ENCODE results near the gene FBN1. TPM values are rescaled to one million over a fixed set of nuclear protein-coding genes. Genes with fewer than 3 reads are reported as not detected.

The FBN1 gene
- total and polyA plus RNA-seq, 2 donors (not counting 3 experiments of a cell fraction or from before 2014, with no cell fraction given) = 107 to 111 TPM

- H3K9me1 ChIP-seq (replicated peaks; ENCODE audit: control insufficient read depth, extremely low read depth, insufficient read depth, low read length) = no peaks in the 10 kb centered on the region
- ChIA-PET POLR2A (no interaction called here), CTCF (interaction anchor here (1.0 kb wide), 1 partner anchor 16 kb away, joined by 5 read pairs; no protein-coding TSS in a partner anchor)
- intact Hi-C loops (cut with micrococcal nuclease) (no loop called here), dilution Hi-C loops (cut with MboI; ENCODE audit: extremely low pct_ligation_motif_present, low sequenced_read_pairs) (no loop called here)
- no peaks in the 10 kb centered on the region for H3K27me3 ChIP-seq (ENCODE audit: control insufficient read depth in 2 of 2, insufficient read depth in 2 of 2, low read length in 2 of 2)
- BruUV-seq (replicated peaks) = no TSS peak
- H3K9me3 ChIP-seq (replicated peaks; ENCODE audit: control insufficient read depth, insufficient read depth, low read length) = no peaks in the 10 kb centered on the region
- H3K4me3 ChIP-seq (replicated peaks in 1 of 3; ENCODE audit: insufficient read depth in 1 of 3, low read depth in 1 of 3, low read length in 3 of 3) = no peak overlapping the region
- no peaks in the 10 kb centered on the region for H3K36me3 ChIP-seq (ENCODE audit: control insufficient read depth in 2 of 2, extremely low read depth in 1 of 2, insufficient read depth in 2 of 2, low read length in 2 of 2)
- H3K27ac ChIP-seq (ENCODE audit: insufficient read depth, low read depth, low read length) = no peak overlapping the region
- H3K4me2 ChIP-seq (ENCODE audit: insufficient read depth, low read length) = no peak overlapping the region
- no peak for FAIRE-seq
- H4K20me1 ChIP-seq (replicated peaks; ENCODE audit: control insufficient read depth, extremely low read depth, insufficient read depth, low read length) = no peaks in the 10 kb centered on the region
- no peaks in the 10 kb centered on the region for H3K4me1 ChIP-seq (ENCODE audit: control insufficient read depth, extremely low read depth, insufficient read depth, low read length)
- no peak for DNase-seq (ENCODE audit: low read depth, low spot score)
- H3K9ac ChIP-seq (replicated peaks; ENCODE audit: extremely low read depth, insufficient read depth, low read length) = no peak overlapping the region
- H2AFZ ChIP-seq (ENCODE audit: low read depth, low read length) = no peak overlapping the region
- TF ChIP-seq MYC (IDR thresholded peaks at IDR 0.05; ENCODE audit: low read depth, low read length) (no peak), FOS (IDR thresholded peaks at IDR 0.05; ENCODE audit: borderline replicate concordance, insufficient read depth, low read length) (no peak), GATA2 (IDR thresholded peaks at IDR 0.05; ENCODE audit: insufficient read depth, insufficient read length, low read depth, low read length) (no peak), CTCF (IDR thresholded peaks at IDR 0.05; ENCODE audit: extremely low read depth in 1 of 2, insufficient read depth in 1 of 2, low read depth in 1 of 2, low read length in 2 of 2) (no peak), EZH2 (IDR thresholded peaks at IDR 0.05; ENCODE audit: borderline replicate concordance, low read depth, low read length, severe bottlenecking) (no peak), JUN (IDR thresholded peaks at IDR 0.05; ENCODE audit: borderline replicate concordance, insufficient read depth, insufficient read length, low read depth) (no peak), POLR2AphosphoS5 (IDR thresholded peaks at IDR 0.05; ENCODE audit: insufficient read depth, low read depth, low read length) (no peak), POLR2A (IDR thresholded peaks at IDR 0.05; ENCODE audit: low read depth, low read length) (no peak)
- TF ChIP-seq, protein P1, sequence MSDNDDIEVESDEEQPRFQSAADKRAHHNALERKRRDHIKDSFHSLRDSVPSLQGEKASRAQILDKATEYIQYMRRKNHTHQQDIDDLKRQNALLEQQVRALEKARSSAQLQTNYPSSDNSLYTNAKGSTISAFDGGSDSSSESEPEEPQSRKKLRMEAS (IDR thresholded peaks at IDR 0.05; ENCODE audit: insufficient read depth, insufficient read length) = no peak
- no peaks in the 10 kb centered on the region for H3K79me2 ChIP-seq (ENCODE audit: control insufficient read depth, insufficient read depth, low read length)
These were observed 22.1 kb downstream of the FBN1 start for GRCh38 chr15:48623456-48623855.

All from endothelial cell of umbilical vein (primary cell).